Sigmoid colon (tissue), 4 donors: ENCODE data around the gene EML6.

Experiments used
- POLR2A ChIP-seq, 2 donors: fragments of 450-650 bp; IDR thresholded peaks; one replicate each; pipeline ENCODE4 v1.6.1; 2016; ENCODE audit warnings: antibody characterized with exemption in 2 of 2, mild to moderate bottlenecking in 2 of 2, moderate library complexity in 2 of 2
- POLR2AphosphoS5 ChIP-seq, 4 donors: sonication (generic); formaldehyde crosslinking; IDR thresholded peaks; one replicate each; pipeline ENCODE4 v1.6.1; 2017; ENCODE audit warnings: antibody characterized with exemption in 4 of 4
- TF ChIP-seq, protein P1 (sequence below), 4 experiments: fragments of 450-650 bp in 3 of 4; fragments of 200-600 bp in 1 of 4; IDR thresholded peaks; one replicate each; pipeline ENCODE4 v1.5.1; 2016 to 2019; ENCODE audit warnings: antibody characterized with exemption in 4 of 4, mild to moderate bottlenecking in 3 of 4, moderate library complexity in 2 of 4

DNA sequence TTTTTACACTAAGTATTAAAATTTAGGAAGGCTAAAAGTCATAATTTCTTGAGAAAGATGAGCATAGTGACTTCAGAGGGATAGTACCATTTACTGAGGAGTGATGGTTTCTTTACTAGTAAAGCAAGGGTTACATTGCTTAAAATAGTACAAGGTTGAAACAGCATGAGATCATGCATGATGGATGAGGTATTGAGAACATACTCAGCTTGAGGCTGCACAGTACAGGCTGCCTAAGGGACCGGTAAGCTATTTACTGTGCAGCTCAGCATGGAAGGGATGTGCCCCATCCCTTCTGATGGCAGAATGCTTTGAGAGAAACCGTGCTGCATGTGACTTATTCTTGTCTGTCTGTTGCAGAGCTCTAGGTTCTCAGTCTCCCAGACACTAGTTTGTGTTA is 122.1 kb downstream of the EML6 start:
- TF ChIP-seq, protein P1, sequence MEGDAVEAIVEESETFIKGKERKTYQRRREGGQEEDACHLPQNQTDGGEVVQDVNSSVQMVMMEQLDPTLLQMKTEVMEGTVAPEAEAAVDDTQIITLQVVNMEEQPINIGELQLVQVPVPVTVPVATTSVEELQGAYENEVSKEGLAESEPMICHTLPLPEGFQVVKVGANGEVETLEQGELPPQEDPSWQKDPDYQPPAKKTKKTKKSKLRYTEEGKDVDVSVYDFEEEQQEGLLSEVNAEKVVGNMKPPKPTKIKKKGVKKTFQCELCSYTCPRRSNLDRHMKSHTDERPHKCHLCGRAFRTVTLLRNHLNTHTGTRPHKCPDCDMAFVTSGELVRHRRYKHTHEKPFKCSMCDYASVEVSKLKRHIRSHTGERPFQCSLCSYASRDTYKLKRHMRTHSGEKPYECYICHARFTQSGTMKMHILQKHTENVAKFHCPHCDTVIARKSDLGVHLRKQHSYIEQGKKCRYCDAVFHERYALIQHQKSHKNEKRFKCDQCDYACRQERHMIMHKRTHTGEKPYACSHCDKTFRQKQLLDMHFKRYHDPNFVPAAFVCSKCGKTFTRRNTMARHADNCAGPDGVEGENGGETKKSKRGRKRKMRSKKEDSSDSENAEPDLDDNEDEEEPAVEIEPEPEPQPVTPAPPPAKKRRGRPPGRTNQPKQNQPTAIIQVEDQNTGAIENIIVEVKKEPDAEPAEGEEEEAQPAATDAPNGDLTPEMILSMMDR (IDR thresholded peaks at IDR 0.05), result no peak
- TF ChIP-seq POLR2A (IDR thresholded peaks at IDR 0.05) (no peak), POLR2AphosphoS5 (IDR thresholded peaks at IDR 0.05) (no peak)
